KMS-11 (cell line): ENCODE measurements around the gene ABCC3.

Experiments
- H2AFZ ChIP-seq: fragments of 200-600 bp; sonication (generic); 2 replicates; pipeline ENCODE4 v1.6.1; 2016; ENCODE audit warnings: antibody characterized with exemption, mixed run types, low read depth
- H3K27ac ChIP-seq: fragments of 200-600 bp; sonication (generic); 2 replicates; pipeline ENCODE4 v1.6.1; 2016; ENCODE audit warnings: mild to moderate bottlenecking, mixed run types
- H3K27me3 ChIP-seq: fragments of 200-600 bp; sonication (generic); 2 replicates; pipeline ENCODE4 v1.6.1; 2017; ENCODE audit warnings: mild to moderate bottlenecking, low read depth, mixed run types, moderate library complexity; ENCODE audit not compliant: insufficient read depth
- H3K36me3 ChIP-seq: fragments of 200-600 bp; sonication (generic); 2 replicates; pipeline ENCODE4 v1.6.1; 2017; ENCODE audit warnings: mild to moderate bottlenecking, mixed run types; ENCODE audit not compliant: insufficient read depth
- H3K4me1 ChIP-seq: fragments of 200-600 bp; sonication (generic); 2 replicates; pipeline ENCODE4 v1.6.1; 2016; ENCODE audit warnings: mild to moderate bottlenecking, low read depth, mixed run types; ENCODE audit not compliant: poor library complexity, severe bottlenecking
- H3K4me2 ChIP-seq: fragments of 200-600 bp; sonication (generic); 2 replicates; pipeline ENCODE4 v1.7.0; 2016; ENCODE audit warnings: mild to moderate bottlenecking, mixed run types
- H3K4me3 ChIP-seq: fragments of 200-600 bp; sonication (generic); IDR thresholded peaks from 2 replicates; pipeline ENCODE4 v1.6.1; 2017; ENCODE audit warnings: low read depth, low read length, mixed read lengths; ENCODE audit not compliant: insufficient read depth
- H3K79me2 ChIP-seq: fragments of 200-600 bp; sonication (generic); 2 replicates; pipeline ENCODE4 v1.6.1; 2016; ENCODE audit warnings: low read depth, mixed run types; ENCODE audit not compliant: insufficient read depth
- H3K9ac ChIP-seq: fragments of 200-600 bp; sonication (generic); 2 replicates; pipeline ENCODE4 v1.6.1; 2016; ENCODE audit warnings: mild to moderate bottlenecking, mixed run types
- H4K20me1 ChIP-seq: fragments of 200-600 bp; sonication (generic); 2 replicates; pipeline ENCODE4 v1.6.1; 2016; ENCODE audit warnings: mild to moderate bottlenecking, mixed run types; ENCODE audit not compliant: insufficient read depth
- TF ChIP-seq, protein P1 (sequence below): fragments of 200-600 bp; sonication (generic); conservative IDR thresholded peaks from 2 replicates; pipeline ENCODE4 v1.6.1; 2017; ENCODE audit warnings: low read depth, mild to moderate bottlenecking, antibody characterized with exemption, low read length, moderate library complexity, mixed read lengths

ABCC3 gene

DNA sequence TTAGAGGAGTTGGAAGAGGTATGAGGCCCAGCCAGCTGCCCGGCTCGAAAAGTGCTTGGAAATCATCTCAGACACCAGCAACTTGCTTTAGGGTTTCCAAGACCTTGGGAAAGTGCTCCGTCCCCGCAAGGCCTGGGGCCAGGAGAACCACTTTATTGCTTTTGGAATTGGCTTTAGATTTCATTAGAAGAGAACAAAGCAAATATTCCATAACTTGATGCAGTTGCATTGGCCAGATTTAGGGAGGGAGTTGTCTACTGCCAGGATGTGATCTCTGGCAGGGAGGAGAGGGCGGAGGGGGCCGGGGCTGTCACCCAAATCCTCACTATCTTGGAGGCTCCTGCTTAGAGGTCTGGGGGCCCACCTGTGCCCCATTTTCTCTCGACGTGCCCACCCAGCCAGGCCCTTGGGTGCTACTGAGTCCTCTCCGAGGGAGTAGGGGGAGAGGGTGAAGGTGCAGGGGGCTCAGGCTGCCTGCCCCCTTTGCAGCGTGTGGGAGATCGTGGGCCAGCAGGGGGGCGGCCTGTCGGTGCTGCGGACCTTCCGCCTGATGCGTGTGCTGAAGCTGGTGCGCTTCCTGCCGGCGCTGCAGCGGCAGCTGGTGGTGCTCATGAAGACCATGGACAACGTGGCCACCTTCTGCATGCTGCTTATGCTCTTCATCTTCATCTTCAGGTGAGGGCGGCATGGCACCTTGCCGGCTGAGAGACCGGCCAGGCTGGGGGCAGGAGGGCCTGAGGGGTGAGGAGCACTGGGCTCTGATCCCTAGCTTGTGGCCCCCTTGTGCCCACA lies 43.5 kb upstream of the ABCC3 start:
- no peaks in the 10 kb centered on the region for H4K20me1 ChIP-seq
- no peaks in the 10 kb centered on the region for H3K4me1 ChIP-seq
- H2AFZ ChIP-seq = no peak overlapping the region
- no peak overlapping the region for H3K4me2 ChIP-seq
- peaks cover 76% of the 10 kb centered on the region for H3K27me3 ChIP-seq
- TF ChIP-seq, protein P1, sequence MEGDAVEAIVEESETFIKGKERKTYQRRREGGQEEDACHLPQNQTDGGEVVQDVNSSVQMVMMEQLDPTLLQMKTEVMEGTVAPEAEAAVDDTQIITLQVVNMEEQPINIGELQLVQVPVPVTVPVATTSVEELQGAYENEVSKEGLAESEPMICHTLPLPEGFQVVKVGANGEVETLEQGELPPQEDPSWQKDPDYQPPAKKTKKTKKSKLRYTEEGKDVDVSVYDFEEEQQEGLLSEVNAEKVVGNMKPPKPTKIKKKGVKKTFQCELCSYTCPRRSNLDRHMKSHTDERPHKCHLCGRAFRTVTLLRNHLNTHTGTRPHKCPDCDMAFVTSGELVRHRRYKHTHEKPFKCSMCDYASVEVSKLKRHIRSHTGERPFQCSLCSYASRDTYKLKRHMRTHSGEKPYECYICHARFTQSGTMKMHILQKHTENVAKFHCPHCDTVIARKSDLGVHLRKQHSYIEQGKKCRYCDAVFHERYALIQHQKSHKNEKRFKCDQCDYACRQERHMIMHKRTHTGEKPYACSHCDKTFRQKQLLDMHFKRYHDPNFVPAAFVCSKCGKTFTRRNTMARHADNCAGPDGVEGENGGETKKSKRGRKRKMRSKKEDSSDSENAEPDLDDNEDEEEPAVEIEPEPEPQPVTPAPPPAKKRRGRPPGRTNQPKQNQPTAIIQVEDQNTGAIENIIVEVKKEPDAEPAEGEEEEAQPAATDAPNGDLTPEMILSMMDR = no peak
- no peaks in the 10 kb centered on the region for H3K79me2 ChIP-seq
- H3K9ac ChIP-seq = no peak overlapping the region
- no peaks in the 10 kb centered on the region for H3K36me3 ChIP-seq
- H3K4me3 ChIP-seq = no peak overlapping the region
- no peak overlapping the region for H3K27ac ChIP-seq

DNA sequence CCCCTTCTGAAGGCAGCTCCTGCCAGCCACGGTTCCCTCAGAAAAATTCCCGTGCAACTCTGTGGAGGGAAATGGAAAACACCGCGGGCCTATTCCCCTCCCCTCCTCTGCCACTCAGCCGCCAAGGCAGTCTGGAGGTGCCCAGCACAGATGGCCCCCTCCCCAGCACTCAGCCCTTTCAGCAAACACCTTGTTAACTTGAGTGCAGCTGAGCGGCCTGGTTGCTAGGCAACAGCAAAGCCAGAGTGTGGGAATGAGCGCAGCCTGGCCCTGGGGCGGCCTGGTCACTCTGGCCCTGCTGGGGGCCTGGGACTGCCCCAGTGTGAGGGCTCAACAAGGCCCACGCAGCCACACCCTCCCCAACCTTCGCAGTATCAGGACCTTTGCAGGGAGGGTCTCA lies 41.4 kb upstream of the ABCC3 start:
- no peaks in the 10 kb centered on the region for H3K36me3 ChIP-seq
- no peak overlapping the region for H2AFZ ChIP-seq
- no peaks in the 10 kb centered on the region for H4K20me1 ChIP-seq
- H3K4me1 ChIP-seq = peaks cover under 1% of the 10 kb centered on the region
- no peak overlapping the region for H3K27ac ChIP-seq
- H3K9ac ChIP-seq = no peak overlapping the region
- TF ChIP-seq, protein P1 = no peak
- no peaks in the 10 kb centered on the region for H3K79me2 ChIP-seq
- no peak overlapping the region for H3K4me2 ChIP-seq
- peaks cover 72% of the 10 kb centered on the region for H3K27me3 ChIP-seq
- no peak overlapping the region for H3K4me3 ChIP-seq

DNA sequence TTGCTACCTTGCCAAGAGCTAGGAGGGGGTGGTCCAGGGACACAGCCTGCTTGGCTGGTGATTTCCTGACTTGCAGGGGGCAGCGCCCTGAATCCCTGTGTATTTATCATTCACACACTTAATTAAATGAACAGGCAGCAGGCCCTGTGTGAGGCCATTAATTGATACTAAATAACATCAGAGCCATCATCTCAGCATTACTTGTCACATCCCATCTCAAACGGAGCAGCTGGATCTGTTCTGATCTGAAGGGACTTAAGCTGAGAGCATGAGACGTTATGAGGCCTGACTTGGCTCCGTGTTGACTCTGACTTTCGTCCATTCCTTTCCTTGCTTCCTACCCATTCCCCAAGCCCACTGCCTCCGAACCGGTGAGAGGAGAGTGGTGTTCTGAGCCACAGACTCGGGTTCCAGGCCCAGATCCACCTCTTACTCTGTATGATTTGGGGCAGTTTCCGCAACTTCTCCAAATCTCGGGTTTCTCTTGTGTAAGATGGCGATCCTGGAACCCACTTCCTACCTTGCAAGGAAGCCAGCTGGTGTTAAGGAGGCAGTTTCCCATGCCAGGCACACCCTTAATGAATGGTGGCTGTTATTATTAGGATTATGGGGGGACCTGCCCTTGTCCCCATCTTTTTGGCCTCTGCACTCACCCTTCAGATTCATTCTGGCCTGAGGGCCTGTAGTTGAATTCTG lies 40.4 kb upstream of the ABCC3 start:
- Histone ChIP-seq H3K79me2 (no peaks in the 10 kb centered on the region), H3K27me3 (peaks cover 66% of the 10 kb centered on the region), H3K4me2 (no peak overlapping the region), H3K4me1 (peaks cover 6% of the 10 kb centered on the region), H4K20me1 (no peaks in the 10 kb centered on the region), H3K36me3 (no peaks in the 10 kb centered on the region), H3K27ac (no peak overlapping the region), H3K9ac (no peak overlapping the region), H2AFZ (no peak overlapping the region), H3K4me3 (no peak overlapping the region)
- TF ChIP-seq, protein P1 = no peak

DNA sequence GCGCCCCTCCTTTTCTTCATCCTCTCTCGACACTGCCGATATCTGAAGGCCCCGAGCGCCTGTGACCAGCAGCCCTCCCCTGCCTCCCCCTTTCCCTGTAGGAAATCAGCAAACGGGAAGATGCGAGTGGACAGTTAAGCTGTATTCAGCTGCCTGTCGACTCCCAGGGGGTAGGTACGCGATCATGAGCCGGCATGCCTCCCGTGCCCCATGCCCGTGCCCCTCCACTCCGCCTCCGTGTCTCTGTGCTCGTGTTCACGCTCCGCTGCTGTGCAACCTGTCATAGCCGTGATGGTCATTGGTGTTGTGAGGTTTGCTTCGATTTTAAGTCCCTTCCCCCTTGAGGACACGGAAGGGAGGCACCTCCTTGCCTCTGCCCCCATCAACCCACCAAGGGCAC lies 39.8 kb upstream of the ABCC3 start:
- H3K27ac ChIP-seq = no peak overlapping the region
- H4K20me1 ChIP-seq = no peaks in the 10 kb centered on the region
- no peak overlapping the region for H3K4me3 ChIP-seq
- H3K36me3 ChIP-seq = no peaks in the 10 kb centered on the region
- no peak overlapping the region for H3K9ac ChIP-seq
- peaks cover 6% of the 10 kb centered on the region for H3K4me1 ChIP-seq
- H2AFZ ChIP-seq = no peak overlapping the region
- no peaks in the 10 kb centered on the region for H3K79me2 ChIP-seq
- H3K4me2 ChIP-seq = no peak overlapping the region
- H3K27me3 ChIP-seq = peaks cover 63% of the 10 kb centered on the region
- TF ChIP-seq, protein P1 = no peak
